ENCODE measurements around the gene ADORA2A. TPM values are rescaled to one million over a fixed set of nuclear protein-coding genes. Genes with fewer than 3 reads are reported as not detected.

Gene ADORA2A
- total RNA-seq, 3 donors from 2014 or later: 1.8 to 4.3 (median 3.4) TPM

GRCh38 chr22:24430431-24431308 lies 3.3 kb downstream of the ADORA2A start:
- Histone ChIP-seq H3K27me3 (no peaks in the 10 kb centered on the region), H3K36me3 (no peaks in the 10 kb centered on the region), H3K9me3 (no peaks in the 10 kb centered on the region), H3K4me1 (peaks cover 0 to 7% of the 10 kb centered on the region in 2 donors), H3K4me3 (no peak overlapping the region), H3K27ac (peak overlapping the region in 1 of 2 donors; percentile 19)
- intact Hi-C loops (cut with DNase I; ENCODE audit: low total_unique reads): no loop called here
- DNase-seq (ENCODE audit: low spot score in 2 of 2): no peak
- TF ChIP-seq POLR2AphosphoS5 (IDR thresholded peaks at IDR 0.05) (no peak), POLR2A (IDR thresholded peaks at IDR 0.05) (no peak), CTCF (IDR thresholded peaks at IDR 0.05) (no peak)

- Histone ChIP-seq H3K4me1 (peaks cover 0 to 7% of the 10 kb centered on the region in 2 donors), H3K9me3 (no peaks in the 10 kb centered on the region), H3K27ac (peak overlapping the region in 1 of 2 donors; percentile 38), H3K36me3 (no peaks in the 10 kb centered on the region), H3K4me3 (no peak overlapping the region), H3K27me3 (no peaks in the 10 kb centered on the region)
- TF ChIP-seq POLR2A (IDR thresholded peaks at IDR 0.05) (no peak), POLR2AphosphoS5 (IDR thresholded peaks at IDR 0.05) (no peak), CTCF (IDR thresholded peaks at IDR 0.05) (no peak)
- intact Hi-C loops (cut with DNase I; ENCODE audit: low total_unique reads): no loop called here
- no peak for DNase-seq (ENCODE audit: low spot score in 2 of 2)
Measured at GRCh38 chr22:24431309-24432034, 4.1 kb downstream of the ADORA2A start.

- H3K4me3 ChIP-seq: no peak overlapping the region
- H3K4me1 ChIP-seq: peaks cover 0 to 7% of the 10 kb centered on the region in 2 donors
- no peak for DNase-seq (ENCODE audit: low spot score in 2 of 2)
- no peak for TF ChIP-seq CTCF (IDR thresholded peaks at IDR 0.05)
- TF ChIP-seq POLR2AphosphoS5 (IDR thresholded peaks at IDR 0.05): no peak
- no peak for TF ChIP-seq POLR2A (IDR thresholded peaks at IDR 0.05)
- intact Hi-C loops (cut with DNase I; ENCODE audit: low total_unique reads): no loop called here
- H3K36me3 ChIP-seq: no peaks in the 10 kb centered on the region
- H3K27ac ChIP-seq: peak overlapping the region in 1 of 2 donors; percentile 38
- no peaks in the 10 kb centered on the region for H3K27me3 ChIP-seq
- no peaks in the 10 kb centered on the region for H3K9me3 ChIP-seq
Measured at GRCh38 chr22:24432059-24432853, 4.9 kb downstream of the ADORA2A start.

- intact Hi-C loops (cut with DNase I; ENCODE audit: low total_unique reads): no loop called here
- Histone ChIP-seq H3K36me3 (no peaks in the 10 kb centered on the region), H3K4me3 (no peak overlapping the region), H3K27ac (peak overlapping the region in 1 of 2 donors; percentile 52), H3K9me3 (no peaks in the 10 kb centered on the region), H3K27me3 (no peaks in the 10 kb centered on the region), H3K4me1 (peaks cover 0 to 7% of the 10 kb centered on the region in 2 donors)
- TF ChIP-seq CTCF (IDR thresholded peaks at IDR 0.05) (no peak), POLR2A (IDR thresholded peaks at IDR 0.05) (no peak), POLR2AphosphoS5 (IDR thresholded peaks at IDR 0.05) (no peak)
- no peak for DNase-seq (ENCODE audit: low spot score in 2 of 2)
Measured at GRCh38 chr22:24433001-24433827, 5.8 kb downstream of the ADORA2A start.

All from breast epithelium (tissue), 4 donors.